ENCODE measurements around the gene TMEM236.

DNA sequence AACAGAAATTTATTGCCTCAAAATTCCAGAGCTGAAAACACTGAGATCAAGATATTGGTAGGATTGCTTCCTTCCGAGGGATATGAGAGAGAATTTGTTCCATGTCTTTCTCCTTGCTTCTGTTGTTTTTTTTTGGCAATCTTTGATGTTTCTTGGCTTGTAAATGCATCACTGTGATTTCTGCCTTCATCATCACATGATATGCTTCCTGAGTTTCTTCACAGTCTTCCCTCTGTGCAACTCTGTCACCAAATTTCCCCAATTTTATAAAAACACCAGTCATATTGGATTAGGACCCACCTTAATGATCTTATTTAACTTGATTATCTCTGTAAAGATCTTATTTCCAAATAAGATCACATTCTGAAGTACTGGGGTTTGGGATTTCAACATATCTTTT lies 14.7 kb downstream of the TMEM236 start:
- TF ChIP-seq, protein P1, sequence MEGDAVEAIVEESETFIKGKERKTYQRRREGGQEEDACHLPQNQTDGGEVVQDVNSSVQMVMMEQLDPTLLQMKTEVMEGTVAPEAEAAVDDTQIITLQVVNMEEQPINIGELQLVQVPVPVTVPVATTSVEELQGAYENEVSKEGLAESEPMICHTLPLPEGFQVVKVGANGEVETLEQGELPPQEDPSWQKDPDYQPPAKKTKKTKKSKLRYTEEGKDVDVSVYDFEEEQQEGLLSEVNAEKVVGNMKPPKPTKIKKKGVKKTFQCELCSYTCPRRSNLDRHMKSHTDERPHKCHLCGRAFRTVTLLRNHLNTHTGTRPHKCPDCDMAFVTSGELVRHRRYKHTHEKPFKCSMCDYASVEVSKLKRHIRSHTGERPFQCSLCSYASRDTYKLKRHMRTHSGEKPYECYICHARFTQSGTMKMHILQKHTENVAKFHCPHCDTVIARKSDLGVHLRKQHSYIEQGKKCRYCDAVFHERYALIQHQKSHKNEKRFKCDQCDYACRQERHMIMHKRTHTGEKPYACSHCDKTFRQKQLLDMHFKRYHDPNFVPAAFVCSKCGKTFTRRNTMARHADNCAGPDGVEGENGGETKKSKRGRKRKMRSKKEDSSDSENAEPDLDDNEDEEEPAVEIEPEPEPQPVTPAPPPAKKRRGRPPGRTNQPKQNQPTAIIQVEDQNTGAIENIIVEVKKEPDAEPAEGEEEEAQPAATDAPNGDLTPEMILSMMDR (conservative IDR thresholded peaks at IDR 0.05): no peak
- no peak for TF ChIP-seq EZH2 (IDR thresholded peaks at IDR 0.05; ENCODE audit: low read depth)

Data from PC-9 (cell line).